Activated T-cell treated with anti-CD3 and anti-CD28 coated beads for 1 hour (primary cell): ENCODE measurements around the gene CLDND1.
"Not testable (repeated sequence)": the region's sequence is repeated elsewhere in the genome, so short reads cannot be mapped to it uniquely, and the experiment has no call there.

Source experiments
- DNase-seq: peaks from one replicate; pipeline ENCODE4 v3.0.0-alpha.2; 2020; ENCODE audit warnings: low read depth

The CLDND1 gene

DNA sequence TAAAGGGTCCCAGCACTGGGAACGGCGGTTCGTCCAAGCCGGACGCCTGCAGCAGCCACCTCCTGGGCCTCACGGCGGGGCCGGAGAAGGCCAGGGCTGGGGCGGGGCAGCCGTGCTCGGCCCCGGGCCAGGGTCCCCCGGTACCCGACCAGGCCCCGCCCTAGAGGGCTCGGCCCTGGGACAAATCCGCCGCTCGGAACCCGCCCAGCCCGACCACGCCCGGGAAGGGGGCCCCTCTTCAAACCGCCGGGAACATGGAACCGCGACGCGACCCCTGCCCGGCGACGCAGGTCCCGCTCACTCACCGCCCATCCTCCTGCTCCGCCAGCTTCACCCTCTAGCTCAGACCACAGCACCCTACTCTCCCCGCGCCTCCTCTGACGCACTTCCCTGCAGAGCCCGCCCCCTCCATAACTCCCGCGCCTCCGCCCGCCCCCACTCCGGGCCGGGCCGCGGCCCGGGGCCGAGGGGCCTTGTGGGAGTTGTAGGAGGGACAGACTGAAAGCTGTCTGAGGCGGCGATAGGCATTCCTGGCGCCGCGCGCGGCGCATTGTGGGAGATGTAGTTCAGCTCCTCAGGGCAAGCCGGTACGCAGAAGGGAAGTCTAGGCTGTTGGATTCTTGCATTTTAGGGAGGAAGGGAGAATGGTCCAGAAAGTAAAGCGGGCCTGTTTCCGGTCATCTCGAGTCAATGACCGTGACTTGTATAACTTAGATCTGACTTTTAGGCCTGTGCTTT, at the start of gene CLDND1:
Gene CLDND1 (minus strand): TSS at position 359 of the 738 bp plus-strand sequence. CDS start 1,478 bp downstream, outside the sequence.
- peak; percentile 91 for DNase-seq

DNA sequence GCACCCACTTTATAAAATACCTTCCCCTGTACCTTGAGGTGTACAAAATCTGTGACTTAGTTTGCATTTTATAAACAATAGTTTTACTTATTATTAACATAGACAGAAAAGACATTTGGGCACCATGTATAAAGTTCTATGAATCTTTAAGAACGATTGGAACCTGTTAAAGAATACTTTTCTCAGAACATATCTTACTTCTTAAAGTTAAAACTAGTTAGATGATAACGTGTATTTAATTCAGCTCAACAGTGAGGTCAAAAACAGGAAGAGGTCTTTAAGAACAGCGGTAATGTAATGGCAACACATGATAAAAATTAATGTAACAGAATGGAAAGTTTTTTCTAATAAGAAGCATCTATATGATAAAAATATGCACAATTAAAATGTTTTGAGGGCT, 45.7 kb upstream of the CLDND1 start:
- no peak for DNase-seq

DNA sequence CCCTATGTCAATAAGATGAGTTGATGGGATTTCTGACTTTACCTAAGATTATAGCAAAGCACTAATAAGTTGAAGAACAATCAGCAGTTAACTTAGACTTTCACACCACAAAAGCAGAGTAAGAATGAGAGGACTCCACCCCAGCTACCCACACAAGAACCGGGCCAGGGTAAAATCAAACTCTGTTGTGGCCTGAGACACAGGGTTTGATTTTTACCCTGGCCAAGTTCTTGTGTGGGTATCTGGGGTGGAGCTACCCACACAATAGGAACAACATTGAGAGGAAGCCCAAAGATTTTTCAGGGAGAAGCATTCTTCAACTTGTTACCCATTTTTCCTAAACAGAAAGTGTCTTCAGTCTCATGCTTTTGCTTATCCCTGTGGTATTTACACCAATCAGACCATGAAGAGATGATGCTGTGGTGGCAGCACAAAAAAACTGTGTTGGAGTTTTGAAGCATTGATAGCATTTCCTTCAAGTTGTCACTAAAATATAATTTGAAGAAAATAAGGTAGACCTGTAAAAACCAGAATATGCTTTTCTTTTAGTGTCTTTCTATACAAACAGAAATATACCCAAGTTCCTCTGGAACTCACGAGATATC, 45.1 kb upstream of the CLDND1 start:
- DNase-seq, result no peak

DNA sequence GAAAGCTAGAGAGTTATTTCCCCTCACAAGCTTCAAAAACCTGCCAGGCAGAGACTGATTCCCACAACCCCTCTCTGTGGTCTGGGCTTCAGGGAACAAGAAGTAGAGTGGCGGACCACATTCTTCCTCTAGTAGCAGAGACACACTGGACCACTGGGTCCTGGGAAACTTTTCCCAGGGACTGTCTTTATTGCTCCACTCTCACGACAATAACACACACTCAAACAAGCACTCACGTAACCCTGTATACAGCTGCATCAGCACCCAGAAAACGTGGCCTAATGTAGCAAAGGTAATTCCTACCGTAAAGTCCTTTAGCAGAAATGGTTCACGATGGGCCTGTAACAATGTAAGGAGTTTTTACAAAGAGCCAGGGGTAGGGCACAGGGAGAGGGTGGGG, 43.1 kb upstream of the CLDND1 start:
- DNase-seq, result no peak

DNA sequence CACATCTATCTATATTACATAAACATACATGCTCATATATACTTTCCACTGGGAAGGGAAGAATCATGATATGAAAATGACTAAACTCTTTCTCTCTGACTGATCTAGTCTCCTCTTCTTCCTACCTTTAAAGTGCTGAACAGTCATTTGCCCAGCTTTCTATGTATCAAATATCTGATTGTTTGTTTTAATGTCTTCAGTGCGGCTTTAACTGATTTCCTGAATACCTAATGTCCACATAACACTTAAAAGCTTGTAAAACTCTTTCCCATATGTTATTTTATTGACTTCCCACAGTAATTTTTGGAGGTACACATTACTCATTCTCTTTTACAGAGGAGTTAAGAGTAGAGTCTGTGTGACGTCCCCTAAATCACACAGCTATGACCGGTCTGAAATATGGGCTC, 42.5 kb upstream of the CLDND1 start:
- DNase-seq, result no peak

DNA sequence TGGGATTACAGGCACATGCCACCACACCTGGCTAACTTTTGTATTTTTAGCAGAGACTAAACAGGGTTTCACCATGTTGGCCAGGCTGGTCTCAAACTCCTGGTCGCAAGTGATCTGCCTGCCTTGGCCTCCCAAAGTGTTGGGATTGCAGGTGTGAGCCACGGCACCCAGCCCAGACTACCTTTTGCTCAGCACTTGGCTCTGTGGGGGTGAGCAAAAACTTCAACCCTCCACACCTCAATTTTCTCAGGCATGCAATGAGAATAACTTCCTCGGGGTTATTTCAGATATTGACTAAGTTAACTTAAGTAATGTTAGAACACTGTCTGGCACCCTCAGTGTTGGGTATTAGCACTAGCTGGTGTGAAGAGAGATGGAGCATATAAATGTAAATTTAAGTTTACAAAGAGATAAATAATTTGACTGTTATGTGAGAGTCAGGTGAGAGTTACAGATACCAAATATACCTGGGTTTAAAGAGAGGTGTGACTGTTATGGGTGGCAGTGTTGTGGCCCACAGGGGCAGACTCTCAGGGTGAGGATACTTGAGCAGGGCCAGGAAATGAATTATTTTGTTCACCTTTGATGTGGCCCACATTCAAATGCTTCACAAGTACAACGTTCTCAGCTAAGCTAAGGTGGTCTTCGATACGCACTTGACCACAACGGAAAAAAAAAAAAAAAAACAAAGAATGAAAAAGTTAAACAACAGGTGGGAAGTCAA, 41.7 kb upstream of the CLDND1 start:
- no peak for DNase-seq

DNA sequence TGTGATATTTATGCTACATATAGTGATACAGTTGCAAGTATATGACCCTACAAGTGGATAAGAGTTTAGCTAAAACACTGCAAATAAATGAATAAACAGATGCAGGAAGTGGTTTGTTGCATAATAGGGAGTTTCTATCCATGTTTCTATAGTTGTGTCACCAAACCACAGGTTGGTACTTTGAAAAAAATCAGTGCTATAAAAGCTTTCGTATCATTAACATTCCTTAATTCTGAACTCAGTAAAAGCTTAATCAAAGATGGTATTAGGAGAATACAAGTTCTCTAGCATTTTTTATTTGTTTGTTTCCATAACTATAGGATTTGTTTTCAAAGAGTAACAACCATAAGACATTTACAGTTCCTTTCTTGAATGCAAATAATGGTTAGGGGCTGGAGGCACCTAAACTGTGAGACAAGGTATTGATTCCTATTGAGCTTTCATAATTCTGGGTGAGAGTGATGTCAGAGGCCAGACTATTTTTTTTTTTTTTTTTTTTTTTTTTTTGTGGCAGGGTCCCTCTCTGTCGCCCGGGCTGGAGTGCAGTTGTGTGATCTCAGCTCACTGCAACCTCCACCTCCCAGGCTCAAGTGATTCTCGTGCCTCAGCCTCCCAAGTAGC, 41.1 kb upstream of the CLDND1 start:
- no peak for DNase-seq

DNA sequence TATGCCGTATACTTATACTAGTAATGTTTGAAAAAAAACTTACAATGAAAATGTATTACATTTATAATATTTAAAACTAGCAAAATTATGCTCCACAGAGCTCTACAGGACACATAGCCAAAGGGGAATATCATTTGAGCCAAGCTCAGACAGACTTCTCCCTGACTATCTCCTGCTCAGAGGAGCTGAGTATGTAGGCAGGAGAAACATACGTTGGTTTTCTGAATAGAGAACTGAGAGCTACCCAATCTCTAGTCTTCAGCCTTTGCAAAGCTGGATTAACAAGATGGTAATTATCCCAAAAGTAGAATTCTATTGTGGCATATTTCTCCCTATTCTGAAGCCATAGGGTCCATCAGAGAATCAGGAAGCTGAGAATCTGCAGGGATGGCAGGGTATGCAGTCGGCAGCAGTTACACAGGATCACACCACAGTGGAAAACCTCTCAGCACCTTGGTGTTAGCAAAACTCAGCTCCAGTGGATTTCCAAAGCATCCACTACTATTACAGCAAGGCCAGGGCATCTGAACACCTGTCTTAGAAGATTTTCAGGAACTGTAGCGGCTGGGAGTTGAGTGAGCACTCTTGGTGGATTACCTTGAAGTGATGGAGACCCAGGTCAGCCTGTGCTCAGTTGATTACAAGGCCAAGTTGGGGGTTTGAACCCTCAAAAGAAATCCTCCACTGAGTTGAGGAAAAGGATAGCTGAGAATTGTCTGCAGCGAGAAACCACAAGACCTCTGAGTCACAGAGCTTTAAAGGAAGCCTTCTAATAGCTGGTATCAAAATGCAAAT, 39.2 kb upstream of the CLDND1 start:
- no peak for DNase-seq

DNA sequence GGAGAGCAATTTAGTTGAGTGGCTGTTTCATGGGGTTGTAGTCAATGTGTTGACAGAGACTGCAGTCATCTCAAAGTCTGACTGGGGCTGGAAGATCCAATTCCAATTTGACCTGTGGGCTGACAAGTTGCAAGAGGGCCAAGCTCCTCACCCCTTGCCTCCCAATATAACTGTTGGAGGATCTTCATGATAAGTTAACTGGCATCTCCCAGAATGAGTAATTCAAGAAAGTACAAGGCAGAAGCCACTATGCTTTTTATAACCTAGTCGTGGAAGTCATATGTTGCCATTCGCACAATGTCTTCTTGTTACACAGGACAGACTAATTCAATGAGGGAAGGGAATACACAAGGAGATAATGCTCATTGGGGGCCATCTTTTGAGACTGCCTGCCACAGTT, 38.2 kb upstream of the CLDND1 start:
- no peak for DNase-seq

DNA sequence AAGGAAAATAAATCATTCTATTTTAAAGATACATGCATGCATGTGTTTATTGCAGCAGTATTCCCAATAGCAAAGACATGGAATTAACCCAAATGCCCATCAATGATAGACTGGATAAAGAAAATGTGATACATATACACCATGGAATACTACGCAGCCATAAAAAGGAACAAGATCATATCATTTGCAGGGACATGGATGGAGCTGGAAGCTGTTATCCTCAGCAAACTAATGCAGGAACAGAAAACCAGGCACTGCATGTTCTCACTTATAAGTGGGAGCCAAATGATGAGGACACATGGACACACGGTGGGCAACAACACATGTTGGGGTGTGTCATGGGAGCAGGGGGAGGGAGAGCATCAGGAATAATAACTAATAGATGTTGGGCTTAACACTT, 37.1 kb upstream of the CLDND1 start:
- not testable (repeated sequence) for DNase-seq

DNA sequence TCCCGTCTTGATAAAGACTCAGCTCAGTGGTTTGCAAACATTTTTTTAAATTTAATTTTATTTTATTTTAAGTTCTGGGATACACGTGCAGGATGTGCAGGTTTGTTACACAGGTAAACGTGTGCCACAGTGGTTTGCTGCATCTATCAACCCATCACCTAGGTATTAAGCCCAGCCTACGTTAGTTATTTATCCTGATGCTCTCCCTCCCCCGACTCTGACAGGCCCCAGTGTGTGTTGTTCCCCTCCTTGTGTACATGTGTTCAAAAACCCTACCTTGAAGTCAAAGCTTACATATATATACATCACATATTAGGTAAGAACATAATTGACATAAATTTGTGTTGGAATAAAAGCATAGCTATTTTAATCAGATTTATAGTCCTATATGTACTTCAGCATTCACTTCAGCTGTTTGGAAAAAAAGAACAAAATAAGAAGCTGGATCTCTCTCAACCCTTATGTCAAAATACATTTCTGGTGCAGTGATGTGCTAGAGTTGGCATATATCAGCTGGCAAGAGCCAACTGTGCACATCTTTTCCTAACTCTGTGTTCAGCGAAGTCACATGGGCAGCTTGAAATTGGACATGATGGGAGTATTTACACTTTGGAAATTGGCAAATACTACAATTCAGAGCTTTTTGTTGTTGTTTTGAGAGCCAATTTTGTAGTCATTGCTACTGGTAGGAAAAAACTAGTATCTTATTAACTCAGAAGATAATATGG, 35.6 kb upstream of the CLDND1 start:
- DNase-seq, result no peak

DNA sequence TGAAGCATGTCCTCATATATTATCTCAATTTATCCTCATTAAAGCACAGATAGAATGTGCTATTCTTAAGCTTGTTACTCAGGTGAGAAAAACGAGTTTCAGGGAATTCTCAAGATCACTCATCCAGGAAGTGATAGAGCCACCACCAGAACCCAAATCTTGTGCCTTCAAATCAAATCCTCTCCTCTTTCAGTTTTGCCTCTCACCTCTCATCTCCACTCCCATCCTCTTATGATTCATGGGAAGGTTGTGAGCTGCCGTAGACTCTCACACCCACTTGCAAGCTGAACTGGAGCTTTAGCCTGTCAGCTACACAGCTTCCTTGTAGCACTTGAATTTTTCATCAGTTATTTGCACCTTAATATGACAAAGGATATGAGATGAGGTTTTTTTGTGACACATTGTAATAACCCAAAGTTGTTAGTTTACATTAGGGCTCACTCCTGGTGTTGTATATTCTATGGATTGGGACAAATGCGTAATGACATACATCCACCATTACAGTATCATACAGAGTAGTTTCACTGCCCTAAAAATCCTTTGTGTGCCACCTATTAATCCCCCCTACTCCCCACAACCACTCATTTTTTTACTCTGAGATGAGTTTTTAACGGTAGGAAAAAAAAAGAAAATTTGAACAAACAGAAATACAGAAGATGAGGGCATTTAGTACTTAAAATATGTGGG, 34.8 kb upstream of the CLDND1 start:
- DNase-seq, result no peak

DNA sequence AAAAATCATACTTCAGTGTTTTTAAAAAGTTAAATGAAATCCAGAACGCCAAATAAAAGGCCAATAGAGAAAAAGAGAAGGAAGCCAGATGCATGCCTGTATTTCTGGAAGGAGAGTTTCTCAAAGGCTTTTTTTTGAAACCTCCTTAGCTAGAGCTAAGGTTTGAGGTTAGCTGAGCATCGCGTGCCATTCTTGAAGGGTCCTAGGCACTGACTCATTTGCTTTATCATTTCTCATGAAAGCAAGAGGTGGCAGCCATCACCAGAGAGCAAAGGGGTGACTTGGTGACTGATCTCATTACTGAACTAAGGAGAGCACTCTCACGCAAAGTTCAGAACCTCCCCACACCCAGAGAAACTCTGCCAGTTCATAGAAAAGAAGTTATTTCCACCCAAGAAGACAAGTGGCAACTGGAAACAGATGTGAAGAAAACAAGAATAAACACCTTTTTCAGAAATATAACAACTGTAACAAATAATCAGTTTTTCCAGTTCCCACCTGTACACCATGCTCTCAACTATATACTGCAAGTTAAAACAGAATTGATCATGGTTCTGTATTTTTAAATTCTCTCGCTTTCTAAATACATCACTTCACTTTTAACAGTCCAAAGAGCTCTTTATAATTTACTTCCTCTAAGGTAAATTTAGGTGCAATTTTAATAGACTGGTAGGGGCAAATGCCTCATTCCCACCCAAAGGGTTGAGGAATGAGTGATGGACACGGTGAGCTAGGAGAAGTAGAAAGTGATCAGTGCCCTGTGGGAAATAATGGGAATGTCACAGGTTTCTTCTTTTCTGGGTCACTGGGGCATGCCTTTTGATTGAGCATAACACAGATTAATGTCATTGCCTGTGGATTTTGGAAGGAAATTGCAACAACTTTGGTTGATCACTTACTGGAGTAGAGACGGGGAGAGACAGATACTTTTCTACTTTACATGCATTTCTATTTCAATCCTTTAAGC, 33.7 kb upstream of the CLDND1 start:
- DNase-seq, result peak; percentile 28

DNA sequence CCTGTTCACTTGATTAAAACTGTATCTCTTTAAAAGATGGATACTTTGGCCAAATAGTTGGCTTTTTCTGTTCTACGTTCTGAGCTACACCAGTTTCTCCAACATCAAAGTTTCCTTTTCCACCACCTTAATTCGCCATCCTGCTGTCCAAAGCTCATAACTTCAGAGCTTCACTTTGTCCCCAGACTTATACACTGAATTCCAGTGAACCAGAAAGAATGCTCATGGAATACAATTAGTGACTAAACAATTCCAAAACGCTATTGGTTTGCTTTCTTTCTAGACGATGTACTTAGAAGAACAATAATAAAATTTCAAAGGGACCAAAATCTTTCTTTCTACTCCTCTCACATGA, 32.3 kb upstream of the CLDND1 start:
- DNase-seq, result no peak

DNA sequence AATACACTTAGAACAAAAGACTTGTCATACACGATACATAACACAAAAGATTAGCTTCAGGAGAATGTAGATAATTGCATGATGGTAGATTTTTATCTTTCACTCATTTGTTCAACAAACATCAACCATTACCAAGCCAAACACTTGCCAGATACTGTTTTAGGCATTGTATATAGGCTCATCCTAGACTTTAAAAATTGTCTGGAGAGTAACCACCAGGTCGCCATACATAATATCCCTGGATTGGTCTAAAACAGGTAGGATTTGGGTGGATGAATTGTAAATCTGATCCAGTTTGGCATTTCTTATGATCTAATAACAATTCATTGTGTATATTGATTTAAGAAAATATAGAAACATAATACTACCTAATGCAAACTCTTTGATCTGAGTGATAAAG, 31.9 kb upstream of the CLDND1 start:
- DNase-seq, result no peak

DNA sequence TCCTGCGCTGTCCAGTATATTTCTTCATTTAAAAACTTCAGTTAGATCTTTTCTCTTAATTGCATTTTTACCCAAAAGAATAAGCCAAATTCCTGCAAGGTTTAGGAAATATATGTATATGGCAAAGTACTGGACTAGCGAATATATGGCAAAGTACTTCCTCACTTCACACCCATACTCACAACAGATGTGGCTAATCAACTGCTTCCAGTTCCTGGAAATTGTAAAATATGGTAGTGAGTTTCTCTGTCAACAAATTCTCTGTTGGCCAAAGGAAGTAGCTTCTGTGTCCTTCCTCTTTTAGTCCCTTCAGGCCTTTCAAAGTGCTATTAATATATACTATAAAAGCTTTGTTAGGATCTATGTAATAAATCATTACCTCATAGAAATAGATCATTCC, 31.1 kb upstream of the CLDND1 start:
- no peak for DNase-seq

DNA sequence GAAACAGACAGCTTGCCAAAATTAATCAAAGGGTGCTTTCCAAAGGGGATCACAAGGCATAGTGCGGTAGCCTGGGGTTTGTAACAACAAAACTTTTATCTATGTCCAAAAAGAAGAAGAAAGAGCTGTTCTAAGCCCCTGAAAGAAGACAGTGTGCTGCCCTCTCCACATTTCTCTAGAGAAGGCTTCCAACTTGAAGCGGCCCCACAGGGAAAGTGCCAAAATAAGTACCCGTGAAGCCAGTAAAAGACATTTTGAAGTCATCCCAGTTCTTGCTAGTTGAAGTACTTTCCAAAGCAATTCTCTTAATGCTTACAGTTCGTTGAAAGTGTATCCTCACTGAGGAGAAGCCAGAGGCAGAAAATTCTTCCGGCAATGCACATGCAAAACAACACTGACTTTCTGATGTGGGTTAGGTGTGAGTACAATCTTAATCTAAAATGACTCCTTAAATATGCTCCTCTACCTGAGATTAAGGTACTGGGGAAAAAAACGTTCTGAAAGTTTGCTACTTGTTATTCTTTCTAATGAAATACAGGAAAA, 30.4 kb upstream of the CLDND1 start:
- DNase-seq, result no peak

DNA sequence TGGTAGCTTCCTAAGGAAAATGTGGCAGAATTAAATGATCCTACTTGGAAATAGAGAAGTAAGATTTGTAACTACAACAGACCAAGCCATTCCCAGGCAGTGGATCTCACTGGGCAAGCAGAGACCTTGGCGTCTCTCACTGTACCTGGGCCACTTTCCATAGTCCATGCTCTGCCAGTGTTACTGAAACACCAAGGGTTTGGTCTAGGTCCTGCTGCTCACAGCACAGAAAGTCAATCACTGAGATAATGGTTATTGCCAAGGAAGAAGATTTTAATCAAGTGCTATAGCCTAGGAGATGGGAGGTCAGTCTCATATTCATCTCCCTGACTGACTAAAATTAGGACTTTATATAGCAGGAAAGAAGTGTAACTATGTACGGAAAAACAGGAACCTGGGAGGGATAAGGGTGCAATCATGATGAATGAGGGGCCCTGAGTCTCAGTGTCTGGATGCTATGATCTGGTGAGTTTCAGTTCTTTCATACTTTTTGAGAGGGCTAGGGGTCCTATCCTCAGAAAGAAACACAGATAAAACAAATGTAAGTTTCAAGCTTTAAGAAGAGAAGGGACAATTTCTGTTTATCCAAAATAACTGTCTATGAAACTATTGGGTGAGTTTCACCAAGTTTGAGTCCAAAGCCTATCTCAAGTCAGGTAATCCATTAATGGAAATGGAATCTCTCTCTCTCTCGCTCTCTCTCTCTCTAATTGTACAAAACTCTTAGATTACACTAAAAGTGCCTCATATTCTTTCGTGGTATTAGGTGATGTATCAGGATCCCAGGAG, 29.7 kb upstream of the CLDND1 start:
- DNase-seq, result no peak

DNA sequence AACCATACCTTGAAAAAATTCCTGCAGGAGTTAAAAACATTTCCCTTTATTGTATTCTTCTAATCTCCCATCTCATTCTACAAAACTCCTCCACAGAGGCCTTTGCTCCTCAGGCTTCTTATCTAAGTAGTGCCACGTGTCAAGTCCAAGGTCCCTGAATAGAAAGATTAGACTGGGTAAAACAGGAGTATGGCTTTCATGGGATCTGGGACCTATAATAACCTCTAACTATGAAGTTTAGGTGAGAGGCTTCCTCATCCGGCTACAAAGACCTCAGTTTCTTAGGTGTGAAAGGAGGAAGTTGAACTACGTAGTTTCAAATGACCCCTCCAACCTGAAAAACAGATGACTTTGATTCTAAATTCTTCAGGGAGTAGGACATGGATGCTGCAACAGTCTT, 29.1 kb upstream of the CLDND1 start:
- no peak for DNase-seq
